GM18517 (cell line): ENCODE results near the gene DCAF8L2.
"Not testable (repeated sequence)": the region's sequence is repeated elsewhere in the genome, so short reads cannot be mapped to it uniquely, and the experiment has no call there.

ENCODE experiments used
- ATAC-seq: cut with Tn5 transposase; IDR thresholded peaks from one replicate; pipeline ENCODE4 v1.9.1; 2021; ENCODE audit warnings: mild to moderate bottlenecking, moderate library complexity; ENCODE audit not compliant: unreplicated experiment

The DCAF8L2 gene

DNA sequence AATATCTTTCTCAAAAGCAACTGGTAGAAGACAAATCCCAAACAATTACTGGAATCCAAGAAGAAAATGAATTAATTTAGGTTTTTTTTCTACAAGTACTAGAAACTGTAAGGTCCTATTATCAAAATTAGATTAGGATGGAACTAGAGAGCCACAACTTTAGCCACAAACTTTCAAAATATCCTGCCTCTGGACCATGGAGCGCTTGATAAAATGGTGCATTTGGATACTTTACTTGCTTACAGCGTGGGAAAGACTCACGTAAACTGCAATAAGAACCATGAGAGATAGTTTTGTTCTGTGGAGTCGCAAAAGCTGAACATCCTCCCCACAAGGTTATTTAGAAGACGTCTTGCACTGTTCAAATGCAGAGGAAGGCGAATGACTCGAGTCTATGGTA lies at the start of gene DCAF8L2:
Gene DCAF8L2 (plus strand): TSS at position 301 of the 400 bp plus-strand sequence. CDS start 156,552 bp downstream, outside the sequence.
- ATAC-seq: no peak

DNA sequence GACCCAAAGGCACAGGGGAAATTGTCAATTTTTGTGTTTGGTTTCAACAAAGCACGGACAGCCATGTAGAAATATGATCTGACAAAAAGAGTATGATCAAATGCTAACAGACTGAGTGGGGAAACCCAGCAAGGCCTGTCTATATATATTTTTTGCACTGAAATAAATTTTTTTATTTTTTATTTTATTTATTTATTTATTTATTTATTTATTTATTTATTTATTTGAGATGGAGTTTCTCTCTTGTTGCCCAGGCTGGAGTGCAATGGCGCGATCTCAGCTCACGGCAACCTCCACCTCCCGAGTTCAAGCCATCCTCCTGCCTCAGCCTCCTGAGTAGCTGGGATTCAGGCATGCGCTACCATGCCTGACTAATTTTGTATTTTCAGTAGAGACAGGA lies 49.0 kb upstream of the DCAF8L2 start:
- ATAC-seq: not testable (repeated sequence)

- ATAC-seq: no peak
These were observed 41.5 kb upstream of the DCAF8L2 start for GRCh38 chrX:27548624-27549023.

DNA sequence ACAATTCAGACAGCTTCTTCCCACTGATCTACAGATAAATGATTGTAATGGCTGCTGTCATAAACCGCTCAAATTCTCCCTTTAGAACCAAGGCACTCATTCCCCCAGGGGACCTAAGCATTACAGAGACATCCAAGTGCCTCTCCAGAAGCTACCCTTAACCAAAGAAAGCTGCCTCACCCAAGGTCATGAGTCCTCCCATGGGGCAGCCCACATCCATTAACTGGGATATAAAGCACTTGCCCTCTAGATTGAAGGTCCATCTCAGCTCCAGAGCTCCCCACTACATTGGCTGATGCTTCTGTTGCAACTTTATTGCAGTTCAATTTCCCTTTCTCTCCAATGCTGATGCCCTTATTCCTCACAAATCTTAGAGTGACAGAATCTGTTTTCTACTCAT lies 40.5 kb upstream of the DCAF8L2 start:
- ATAC-seq: no peak

DNA sequence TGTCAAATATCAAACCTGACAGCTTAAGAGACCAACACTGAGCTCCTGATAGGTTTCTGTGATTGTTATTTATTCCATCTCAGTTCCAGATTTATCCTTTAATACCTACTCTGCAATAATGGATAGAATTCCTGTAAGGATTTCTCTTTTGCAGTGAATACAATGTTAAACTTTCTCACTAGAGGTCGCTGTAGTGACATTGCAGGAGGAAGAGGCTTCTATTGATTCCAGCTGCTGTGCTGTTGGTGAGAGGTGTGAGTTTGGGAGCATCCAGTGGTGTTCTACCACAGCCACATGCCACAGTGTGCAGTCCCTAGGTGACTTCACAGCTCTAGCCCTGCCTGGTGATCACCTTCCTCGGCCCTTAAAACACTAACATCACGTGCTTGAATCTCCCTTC lies 34.6 kb upstream of the DCAF8L2 start:
- no peak for ATAC-seq

- ATAC-seq: no peak
These were observed 24.2 kb upstream of the DCAF8L2 start for GRCh38 chrX:27565992-27566391.

GRCh38 chrX:27571164-27571563 lies 19.0 kb upstream of the DCAF8L2 start:
- no peak for ATAC-seq

- ATAC-seq: no peak
These were observed 14.6 kb upstream of the DCAF8L2 start for GRCh38 chrX:27575565-27575964.

- no peak for ATAC-seq
These were observed 6.2 kb upstream of the DCAF8L2 start for GRCh38 chrX:27583976-27584375.

- no peak for ATAC-seq
These were observed 1.8 kb downstream of the DCAF8L2 start for GRCh38 chrX:27591938-27592337.

DNA sequence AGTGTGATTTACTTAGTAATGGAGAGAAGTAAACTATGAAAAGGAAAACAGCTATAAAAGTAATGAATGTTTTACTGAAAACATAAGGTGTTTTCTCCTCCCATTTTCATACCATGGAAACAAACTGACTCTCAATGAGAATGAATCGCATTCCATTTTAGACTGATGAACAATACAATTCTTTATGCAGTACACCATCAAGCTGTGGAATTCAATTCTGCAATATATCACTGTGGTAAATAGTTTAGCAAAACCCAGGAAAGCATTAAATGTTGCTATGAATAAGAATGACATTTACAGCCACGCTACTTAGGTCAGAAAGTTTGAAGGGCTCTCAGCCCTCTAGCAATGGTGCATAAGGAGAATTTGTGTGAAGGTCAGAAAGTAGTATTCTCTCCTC lies 7.4 kb downstream of the DCAF8L2 start:
- ATAC-seq: no peak

DNA sequence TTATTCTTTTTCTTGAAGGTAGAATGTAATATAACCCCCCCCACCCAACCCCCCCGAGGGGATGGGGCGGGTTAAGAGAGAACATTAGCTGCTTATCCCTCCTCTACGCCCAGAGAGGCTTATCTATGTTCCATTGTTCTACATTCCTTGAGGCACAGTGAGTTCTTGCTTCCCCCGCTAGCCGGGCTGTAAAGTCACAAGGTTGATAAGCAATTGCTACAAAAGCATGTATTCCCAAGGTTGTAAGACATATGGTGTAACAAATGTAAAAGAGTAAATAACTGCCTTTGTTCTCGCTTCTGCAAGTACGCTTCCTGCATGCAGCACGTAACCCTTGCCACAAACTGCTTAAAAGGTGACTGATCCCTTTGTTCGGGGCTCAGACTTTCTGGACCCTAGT lies 8.2 kb downstream of the DCAF8L2 start:
- no peak for ATAC-seq

- ATAC-seq: no peak
These were observed 9.8 kb downstream of the DCAF8L2 start for GRCh38 chrX:27599928-27600327.

- ATAC-seq: no peak
These were observed 10.5 kb downstream of the DCAF8L2 start for GRCh38 chrX:27600686-27601085.

GRCh38 chrX:27608671-27609070 lies 18.5 kb downstream of the DCAF8L2 start:
- no peak for ATAC-seq

DNA sequence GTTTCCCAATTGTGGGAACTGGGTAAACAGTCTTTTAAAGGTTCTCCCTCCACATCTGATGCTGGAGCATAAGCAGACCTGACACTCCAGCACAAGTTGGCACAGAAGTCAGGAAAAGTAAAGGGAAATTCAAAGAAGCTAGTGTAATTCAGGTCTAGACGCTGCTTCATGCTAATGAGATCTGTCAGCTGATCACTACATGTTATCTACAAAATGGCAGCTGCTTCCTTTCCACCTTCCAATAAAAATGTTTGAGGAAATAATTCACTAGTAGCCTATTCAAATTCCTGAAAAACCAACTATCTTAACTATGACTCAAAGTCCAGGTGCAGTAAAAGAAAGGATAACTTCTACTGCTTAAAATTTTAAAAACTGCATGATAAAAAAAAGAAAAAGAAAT lies 29.3 kb downstream of the DCAF8L2 start:
- no peak for ATAC-seq

- no peak for ATAC-seq
These were observed 29.8 kb downstream of the DCAF8L2 start for GRCh38 chrX:27619975-27620374.

- no peak for ATAC-seq
These were observed 32.7 kb downstream of the DCAF8L2 start for GRCh38 chrX:27622883-27623282.

DNA sequence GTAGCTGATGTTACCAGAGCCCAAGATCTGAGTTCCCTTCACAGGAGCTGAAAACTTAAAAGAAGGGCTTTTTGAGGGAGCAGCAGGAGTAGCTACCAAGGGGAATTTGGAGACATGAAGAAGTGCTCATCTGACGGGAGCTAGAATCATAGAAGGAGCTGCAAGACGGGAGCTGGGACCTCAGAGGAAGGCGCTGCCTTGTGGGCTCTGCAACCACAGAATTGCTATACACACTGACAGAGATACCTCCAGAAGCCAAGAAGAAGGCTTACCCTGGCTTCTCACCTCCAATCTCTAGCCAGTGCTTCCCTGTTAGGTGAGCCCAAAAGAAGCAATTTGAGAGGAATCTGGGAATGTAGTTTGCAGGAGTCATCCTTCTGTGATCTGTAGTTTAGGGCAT lies 35.9 kb downstream of the DCAF8L2 start:
- no peak for ATAC-seq

- no peak for ATAC-seq
These were observed 43.2 kb downstream of the DCAF8L2 start for GRCh38 chrX:27633328-27633727.

GRCh38 chrX:27656581-27656980 lies 66.4 kb downstream of the DCAF8L2 start:
- no peak for ATAC-seq

DNA sequence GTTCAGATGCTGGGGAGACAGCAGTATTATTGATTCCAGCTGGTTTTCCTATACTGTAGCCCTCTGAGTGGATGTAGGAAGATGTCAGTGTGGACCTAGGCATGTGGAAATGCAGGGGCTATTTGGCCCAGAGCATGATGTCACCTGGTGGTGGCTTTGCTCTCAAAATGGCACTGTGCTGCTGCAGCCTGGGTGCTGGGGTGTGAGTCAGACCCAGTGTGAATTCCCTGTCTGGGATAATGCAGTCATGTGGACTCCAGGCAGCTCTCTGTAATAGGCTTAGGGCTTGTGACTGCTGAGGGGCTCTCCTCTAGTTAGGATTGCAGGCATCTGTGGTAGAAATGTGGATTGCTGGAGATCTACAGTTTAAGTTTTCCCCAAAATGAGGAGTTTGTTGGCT lies 70.7 kb downstream of the DCAF8L2 start:
- ATAC-seq: no peak

- ATAC-seq: no peak
These were observed 81.1 kb downstream of the DCAF8L2 start for GRCh38 chrX:27671234-27671633.

GRCh38 chrX:27674491-27674890 lies 84.3 kb downstream of the DCAF8L2 start:
- ATAC-seq: no peak
